Measurements from ENCODE around the gene MGAT5. TPM values are rescaled to one million over a fixed set of nuclear protein-coding genes. Genes with fewer than 3 reads are reported as not detected.

MGAT5 gene
- total RNA-seq, 2 experiments from 2014 or later = 11.6 to 13.0 TPM

DNA sequence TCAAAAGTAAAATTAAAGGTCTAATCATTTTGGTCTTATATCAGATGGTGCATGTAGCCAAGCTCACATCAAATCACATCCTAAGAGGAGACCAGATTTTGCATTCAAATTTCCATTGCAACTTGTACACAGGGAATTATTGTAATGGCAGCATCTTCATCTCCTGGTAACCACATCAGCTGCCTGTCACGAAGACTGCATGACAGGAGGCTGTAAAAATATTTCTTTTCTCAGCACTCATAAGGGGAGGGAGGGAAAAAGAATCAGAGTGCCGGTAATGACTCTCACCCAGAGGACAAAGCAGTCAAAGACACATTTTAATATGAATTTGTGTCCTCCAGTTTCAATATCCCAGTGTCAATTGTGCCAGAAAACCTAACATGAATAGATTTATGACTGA, 248.2 kb downstream of the MGAT5 start:
- Mint-ChIP-seq H3K27ac (no peak overlapping the region), H3K4me3 (no peak overlapping the region), H3K36me3 (ENCODE audit: low read depth) (no peaks in the 10 kb centered on the region), H3K4me1 (ENCODE audit: low read depth) (no peaks in the 10 kb centered on the region), H3K27me3 (ENCODE audit: low read depth) (no peaks in the 10 kb centered on the region), H3K9me3 (no peaks in the 10 kb centered on the region)
- CTCF ChIA-PET = no interaction called here
- no peak for DNase-seq
- intact Hi-C loops (cut with micrococcal nuclease) = no loop called here

All from activated naive CD4-positive, alpha-beta T cell treated with anti-CD3 and anti-CD28 coated beads for 36 hours (primary cell).